ENCODE results near the gene CFAP69.

GRCh38 chr7:90270431-90271178, 25.6 kb downstream of the CFAP69 start:
- TF ChIP-seq POLR2A (IDR thresholded peaks at IDR 0.05; ENCODE audit: low read length) (no peak), GATA1 (IDR thresholded peaks at IDR 0.05; ENCODE audit: low read depth, low read length) (no peak)

Data from erythroblast (primary cell).